Measurements from ENCODE around the gene DNAH1.

Gene DNAH1

GRCh38 chr3:52433996-52434479 lies 117.9 kb downstream of the DNAH1 start:
- DNase-seq (ENCODE audit: low read depth), result no peak

- DNase-seq (ENCODE audit: low read depth), result no peak
Measured at GRCh38 chr3:52434491-52435115, 118.5 kb downstream of the DNAH1 start.

DNA sequence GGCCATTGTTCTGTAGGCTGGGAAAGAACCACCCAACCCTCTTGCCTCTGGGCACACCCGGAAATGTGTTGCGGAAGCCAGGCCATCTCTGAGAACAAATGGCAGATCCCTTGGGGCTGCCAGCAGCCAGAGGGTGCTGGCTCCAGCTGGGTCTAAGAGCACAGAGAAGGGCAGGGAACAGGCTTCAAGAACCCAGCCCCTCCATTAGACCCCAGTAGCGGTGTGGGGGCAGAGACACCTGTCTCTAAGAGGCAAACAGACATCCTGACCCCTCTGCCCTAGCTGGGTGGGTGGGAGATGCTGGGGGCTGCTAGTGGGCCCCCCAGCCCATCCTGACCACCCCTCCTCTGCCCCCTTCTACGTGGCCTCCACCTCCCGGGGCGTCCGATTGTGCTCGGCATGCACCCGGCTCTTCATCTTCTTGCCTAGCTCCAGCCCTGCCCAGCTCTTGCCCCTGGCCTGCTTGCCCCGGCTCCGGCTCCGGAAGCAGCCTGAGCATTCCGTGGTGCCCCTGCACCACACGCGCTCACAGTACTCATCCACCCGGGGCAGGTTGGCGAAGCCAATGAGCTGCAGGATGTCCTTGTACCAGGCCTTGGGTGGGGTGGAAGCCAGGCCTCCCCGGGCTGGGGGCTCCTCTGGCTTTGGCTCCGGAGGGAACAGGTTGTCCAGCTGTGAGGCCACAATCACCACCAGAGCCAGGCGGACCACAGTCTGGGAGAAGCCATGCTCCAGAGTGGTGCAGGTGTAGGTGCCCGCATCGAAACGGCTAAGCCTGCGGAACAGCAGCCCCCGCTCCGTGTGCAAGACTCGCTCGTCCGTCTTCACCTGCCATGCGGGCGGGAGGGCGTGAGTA lies 119.4 kb downstream of the DNAH1 start:
- DNase-seq (ENCODE audit: low read depth), result no peak

DNA sequence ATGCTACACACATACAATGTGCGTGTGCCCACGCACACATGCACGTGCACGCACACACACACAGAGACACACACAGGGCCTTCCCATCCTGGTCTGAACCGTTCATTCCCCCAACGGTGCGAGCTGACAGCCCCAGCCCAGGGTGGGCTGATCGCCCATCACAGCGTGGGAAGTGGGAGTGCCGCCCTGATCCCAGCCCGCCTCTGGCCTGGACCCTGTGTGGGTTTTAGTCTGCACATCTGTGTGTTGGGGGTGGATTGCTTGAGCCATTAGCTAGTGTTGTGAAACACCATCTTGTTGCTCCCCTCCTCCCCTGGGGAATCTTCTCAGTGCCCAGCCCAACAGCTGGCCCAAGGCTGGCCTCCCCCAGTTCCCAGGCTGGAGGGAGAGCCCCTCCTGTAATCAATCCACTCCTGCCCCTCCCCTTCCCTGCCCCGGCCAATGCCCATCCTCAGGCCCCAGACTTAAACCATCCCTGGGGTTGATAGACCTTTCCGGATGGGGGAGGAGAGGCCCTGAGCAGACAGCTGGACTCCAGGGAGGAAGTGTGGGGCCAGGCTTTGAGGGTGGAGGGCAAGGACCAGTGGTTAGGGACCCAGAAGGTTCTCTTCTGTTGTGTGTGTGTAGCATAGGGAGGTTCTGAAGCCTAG lies 120.5 kb downstream of the DNAH1 start:
- no peak for DNase-seq (ENCODE audit: low read depth)

DNA sequence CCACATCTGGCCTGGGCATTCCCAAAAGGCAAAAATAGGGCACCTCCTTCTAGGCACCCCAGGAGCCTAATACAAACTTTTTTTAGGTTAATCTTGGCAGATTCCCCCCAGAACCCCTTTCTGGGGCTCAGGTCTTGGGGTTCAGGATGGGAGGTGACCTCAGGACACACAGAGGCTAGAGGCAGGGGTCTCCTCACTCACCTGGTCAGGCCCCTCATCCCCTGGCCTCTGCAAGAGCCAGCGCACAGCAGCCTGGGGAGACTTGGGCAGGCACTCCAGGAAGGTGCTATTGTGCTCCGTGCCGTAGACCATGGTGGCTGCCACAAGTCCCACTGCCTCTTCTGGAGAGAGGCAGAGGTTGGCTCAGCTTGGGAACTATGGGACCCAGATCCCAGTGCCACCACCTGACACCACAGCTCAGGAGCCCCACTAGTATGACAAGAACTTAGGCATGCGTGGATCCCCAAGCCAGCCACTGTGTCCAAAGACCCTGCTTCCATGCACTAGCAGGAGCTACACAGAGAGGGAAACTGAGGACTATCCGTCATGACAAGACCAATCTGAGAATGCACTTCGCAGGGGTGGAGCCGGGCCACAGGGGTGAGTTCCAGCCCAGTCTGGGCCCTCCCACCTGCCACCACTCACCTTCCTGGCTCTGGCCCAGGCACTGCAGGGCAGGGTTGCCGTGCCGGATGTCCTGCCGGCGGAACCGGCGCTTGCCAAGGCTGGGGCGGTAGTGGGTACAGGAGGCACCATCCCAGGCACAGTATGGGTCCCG lies 121.4 kb downstream of the DNAH1 start:
- no peak for DNase-seq (ENCODE audit: low read depth)

- DNase-seq (ENCODE audit: low read depth), result no peak
Measured at GRCh38 chr3:52438104-52438376, 121.9 kb downstream of the DNAH1 start.

DNA sequence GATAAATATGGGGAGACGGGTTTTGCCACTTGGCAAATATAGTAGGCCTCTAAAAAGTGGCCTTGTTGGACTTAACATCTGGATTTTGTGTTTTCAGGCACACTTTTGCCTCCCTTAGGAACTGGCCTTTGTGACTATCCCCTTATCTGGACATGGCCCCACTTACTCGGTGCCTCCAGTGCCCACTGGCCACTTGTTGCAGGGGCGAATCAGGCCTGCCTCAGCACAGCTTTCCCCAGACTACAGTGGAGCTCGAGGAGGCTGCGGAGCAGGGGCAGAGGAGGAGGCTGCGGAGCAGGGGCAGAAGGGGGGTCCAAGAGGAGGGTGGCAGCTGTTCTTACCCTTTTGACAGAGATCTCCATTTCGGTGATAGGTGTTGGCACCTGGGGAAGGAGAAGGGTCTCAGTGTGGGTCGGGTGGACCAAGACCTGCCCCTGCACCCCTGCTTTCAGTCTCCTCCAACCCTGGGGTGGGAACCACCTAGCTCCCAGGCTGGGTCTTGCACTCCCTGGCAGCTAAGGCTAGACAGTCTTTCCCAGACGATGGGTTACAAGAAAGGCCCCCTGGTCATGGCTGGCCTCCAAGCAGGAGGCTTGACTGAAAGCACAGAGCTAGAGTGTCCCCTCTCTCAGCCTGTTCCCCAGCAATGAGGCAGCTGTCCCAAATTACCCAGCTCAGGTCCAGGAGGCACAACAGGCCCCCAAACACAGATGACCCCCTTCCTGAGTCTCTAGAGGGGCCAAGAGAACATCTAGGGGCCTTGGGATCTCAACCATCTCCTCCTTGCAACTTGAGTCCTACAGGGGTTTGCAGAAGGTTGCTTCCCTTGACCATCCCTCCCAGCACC lies 122.7 kb downstream of the DNAH1 start:
- no peak for DNase-seq (ENCODE audit: low read depth)

- no peak for DNase-seq (ENCODE audit: low read depth)
Measured at GRCh38 chr3:52439426-52440248, 123.5 kb downstream of the DNAH1 start.

DNA sequence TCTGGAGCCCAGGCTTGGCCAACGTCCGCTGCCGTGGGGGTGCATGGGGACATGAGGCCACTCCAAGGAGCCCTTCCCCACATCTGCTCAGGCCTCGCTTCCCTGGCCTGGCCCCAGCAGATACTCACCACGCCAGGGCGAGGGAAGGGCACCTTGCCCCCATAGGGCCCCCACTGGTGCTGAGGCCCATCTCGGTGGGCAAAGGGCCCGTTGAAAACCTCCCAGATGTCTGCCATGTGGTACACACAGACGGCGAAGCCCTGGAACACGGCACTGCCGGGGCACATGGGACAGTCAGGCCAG lies 124.1 kb downstream of the DNAH1 start:
- no peak for DNase-seq (ENCODE audit: low read depth)

DNA sequence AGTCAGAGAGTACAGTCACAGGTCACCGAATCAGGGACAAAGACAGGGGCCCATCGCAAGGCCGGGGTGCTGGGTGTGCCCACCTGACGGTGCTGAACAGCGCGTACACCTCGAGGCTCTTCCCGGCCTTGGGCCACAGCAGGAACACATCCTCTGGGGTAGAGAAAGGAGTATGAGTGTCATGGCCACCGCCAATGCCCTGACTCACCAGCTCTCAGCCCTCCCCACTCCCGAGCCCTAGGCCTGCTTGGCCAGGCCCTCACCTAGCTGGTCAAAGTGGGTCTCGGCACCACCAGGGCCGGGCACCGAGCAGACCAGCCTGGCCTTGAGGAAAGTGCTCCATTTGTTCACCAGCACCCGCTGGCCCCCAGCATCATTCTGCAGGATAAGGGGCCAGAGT lies 124.6 kb downstream of the DNAH1 start:
- no peak for DNase-seq (ENCODE audit: low read depth)

DNA sequence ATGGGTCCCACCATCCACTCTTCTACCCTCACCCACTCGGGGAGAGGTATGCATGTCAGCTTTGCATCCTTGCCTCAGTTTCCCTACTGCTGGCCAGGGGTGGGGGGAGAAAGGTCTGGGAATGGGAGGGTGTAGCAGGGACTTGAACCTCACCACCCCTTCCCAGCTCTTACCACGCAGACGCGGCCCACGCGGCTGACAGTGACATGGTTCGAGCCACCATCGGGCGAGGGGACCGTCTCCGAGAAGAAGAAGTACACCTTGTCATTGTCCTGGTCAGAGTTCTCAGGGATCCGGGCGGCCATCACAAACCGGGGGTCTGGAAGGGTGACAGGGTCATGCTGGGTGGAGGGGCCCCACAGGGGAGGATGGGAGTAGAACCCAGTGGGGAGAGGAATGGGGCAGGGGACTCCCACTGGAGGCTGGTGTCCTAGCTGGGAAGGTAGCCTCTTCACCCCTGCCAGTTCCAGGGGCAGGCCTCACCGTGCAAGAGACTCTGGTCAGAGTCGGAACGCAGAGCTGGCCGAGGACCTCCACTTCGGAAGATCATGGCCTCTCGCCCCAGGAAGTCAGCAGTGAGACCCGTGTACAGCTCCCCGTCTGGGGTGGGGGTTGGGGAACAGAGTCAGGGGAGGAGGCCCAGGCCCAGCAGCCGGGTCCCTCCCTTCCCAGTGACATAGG lies 125.1 kb downstream of the DNAH1 start:
- no peak for DNase-seq (ENCODE audit: low read depth)

DNA sequence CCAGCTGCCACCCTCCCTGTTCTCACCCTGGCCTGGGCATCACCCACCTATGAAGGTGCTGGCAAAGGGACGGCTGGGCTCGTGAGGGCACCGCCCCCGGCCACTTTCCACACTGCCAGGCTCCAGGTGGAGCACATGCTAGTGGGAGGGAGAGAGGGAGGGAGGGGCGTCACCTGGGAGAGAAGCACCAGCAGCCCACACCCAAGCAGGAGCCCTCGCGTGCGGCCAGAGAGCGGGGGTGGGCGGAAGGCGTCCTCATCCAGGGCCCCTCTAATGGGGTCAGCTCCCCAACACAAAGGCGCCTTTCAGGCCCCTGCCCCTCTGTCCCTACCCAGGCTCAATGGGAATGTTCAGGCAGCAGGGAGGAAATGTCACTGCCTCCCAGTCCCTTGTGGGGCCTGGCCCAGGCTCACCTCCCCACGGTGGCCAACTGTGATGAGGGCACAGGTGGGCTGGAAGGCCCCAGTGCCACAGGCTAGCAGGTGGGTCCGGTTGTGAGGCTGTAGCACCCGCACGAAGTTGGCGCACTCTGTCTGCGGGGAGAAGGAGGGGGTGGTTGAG lies 125.7 kb downstream of the DNAH1 start:
- no peak for DNase-seq (ENCODE audit: low read depth)

- DNase-seq (ENCODE audit: low read depth), result no peak
Measured at GRCh38 chr3:52442409-52443267, 126.5 kb downstream of the DNAH1 start.

GRCh38 chr3:52443268-52443610 lies 127.1 kb downstream of the DNAH1 start:
- no peak for DNase-seq (ENCODE audit: low read depth)

DNA sequence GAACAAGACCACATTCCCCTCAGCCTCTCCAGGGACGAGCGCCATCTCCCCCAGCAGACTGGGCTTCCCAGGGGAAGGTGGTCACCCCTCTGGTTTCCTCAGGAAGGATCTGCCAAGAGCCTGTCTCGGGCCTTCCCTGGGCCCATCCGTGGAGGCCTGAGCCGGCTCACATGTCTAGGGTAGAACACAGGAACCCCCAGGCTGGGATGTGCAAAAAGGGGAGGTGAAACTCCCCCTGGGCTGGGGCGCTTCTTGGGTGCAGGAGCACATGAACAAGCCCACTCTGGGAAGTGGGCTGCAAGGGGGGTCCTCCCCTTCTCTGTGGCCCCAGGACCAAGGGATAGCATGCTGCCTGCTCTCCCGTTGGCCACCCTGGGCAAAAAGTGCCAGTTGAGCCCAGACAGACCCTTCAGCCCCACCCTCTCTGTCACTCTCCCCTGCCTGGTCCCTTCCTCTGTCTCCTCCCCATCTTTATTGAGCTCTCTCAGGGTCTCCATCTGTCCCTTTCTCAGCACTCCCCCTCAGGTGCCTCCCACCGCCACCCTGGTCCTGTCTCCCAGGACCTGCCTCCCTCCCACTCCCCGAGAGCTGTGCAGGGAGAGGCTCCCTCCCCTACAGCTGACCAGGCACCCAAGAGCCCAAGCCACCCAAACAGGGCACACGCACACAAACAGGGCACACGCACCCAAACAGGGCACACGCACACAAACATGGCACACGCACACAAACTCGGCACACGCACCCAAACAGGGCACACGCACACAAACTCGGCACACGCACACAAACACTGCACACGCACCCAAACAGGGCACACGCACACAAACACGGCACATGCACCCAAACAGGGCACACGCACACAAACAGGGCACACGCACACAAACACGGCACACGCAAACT lies 127.9 kb downstream of the DNAH1 start:
- no peak for DNase-seq (ENCODE audit: low read depth)

DNA sequence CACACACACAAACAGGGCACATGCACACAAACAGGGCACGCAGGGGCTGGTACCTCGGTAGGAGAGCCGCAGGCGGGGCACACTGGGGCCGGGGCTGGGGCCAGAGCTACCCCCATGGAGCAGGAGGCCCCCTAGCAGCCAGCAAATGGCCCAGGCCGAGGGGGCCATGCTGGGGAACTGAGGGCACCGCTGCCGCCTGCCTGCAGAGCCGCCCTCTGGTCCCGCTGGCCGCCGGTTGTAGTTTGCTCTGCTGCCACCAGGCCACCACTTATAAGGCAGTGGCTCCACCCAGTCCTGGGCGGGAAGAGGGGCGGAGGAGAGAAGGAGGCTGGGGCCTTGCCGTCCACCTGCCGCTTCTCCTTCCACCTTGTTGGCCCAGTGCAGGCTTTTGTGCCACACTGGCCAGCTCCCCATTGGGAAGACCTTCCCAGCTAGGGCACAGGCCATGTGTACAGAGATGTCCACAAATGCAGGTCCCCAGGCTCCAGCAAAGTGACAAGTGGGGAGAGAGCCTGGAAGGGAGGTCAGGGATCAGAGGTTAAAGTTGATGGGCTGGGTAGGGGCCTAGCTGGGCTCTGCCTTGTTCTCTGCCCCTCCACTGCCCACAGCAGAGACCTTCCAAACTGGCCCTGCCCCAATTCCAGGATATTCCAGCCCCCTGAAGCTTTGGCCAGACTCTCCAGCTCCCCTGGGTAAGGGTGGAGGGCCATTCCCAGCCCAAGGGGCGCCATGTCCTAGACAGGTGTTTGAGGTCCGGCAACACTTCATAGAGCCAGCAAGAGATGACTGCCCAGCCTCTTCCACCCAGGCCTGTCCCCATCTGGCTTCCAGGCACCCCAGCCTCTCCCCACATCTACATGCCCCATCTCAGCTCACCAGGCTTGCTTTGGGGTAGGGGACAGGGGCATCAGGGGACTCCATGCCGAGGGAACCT lies 129.0 kb downstream of the DNAH1 start, which contains the start of gene SEMA3G:
Gene SEMA3G, minus strand, starts transcription at position 244 of the 934 bp plus-strand sequence. Its CDS starts 76 bp downstream, at position 168.
- no peak for DNase-seq (ENCODE audit: low read depth)

DNA sequence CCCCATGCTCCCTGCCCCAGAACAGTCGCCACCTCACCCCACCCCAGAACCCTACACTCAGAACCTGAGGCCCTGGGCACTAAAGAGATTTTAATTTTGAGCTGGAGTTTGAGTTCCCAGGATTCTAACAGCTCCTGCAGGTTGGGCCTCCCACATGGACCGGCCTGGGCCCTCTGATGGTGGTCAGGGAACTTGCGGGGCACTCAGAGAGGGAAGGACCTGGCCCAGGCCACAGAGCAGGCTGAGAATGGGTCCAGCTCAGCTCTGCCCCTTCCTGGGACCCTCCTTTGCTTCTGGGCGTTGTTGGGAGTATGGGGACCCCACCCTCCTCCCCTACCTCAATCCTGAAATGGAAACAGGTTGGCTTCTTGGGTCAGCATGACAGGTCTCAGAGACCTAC lies 129.9 kb downstream of the DNAH1 start:
- DNase-seq (ENCODE audit: low read depth), result no peak
